Right lung (tissue), 5 donors: ENCODE measurements around the gene ATP8A1. TPM values are rescaled to one million over a fixed set of nuclear protein-coding genes. Genes with fewer than 3 reads are reported as not detected.
"Not testable (repeated sequence)": the region's sequence is repeated elsewhere in the genome, so short reads cannot be mapped to it uniquely, and the experiment has no call there.

Experiments
- DNase-seq, 2 donors: peaks; one replicate each; pipeline ENCODE4 v3.0.0-alpha.2; 2013
- polyA plus RNA-seq, 5 donors: library from polyadenylated mRNA; unstranded; fragments of 120-200 nt; gene quantifications; one replicate each; pipeline versions ENCODE4 v1.2.1 to v1.2.3, GENCODE V29; 2013; ENCODE audit warnings: inconsistent platforms in 1 of 5, low replicate concordance in 1 of 5; ENCODE audit not compliant: insufficient read length in 5 of 5, insufficient read depth in 1 of 5

ATP8A1 gene
- polyA plus RNA-seq, 5 donors = 19.1 to 42.7 (median 33.2) TPM

- DNase-seq = no peak
These were observed 240.9 kb downstream of the ATP8A1 start for GRCh38 chr4:42416017-42416416.

- DNase-seq = no peak
These were observed 241.6 kb downstream of the ATP8A1 start for GRCh38 chr4:42415281-42415680.

GRCh38 chr4:42412251-42412650, 244.7 kb downstream of the ATP8A1 start:
- no peak for DNase-seq

- no peak for DNase-seq
These were observed 245.1 kb downstream of the ATP8A1 start for GRCh38 chr4:42411803-42412202.

- no peak for DNase-seq
These were observed 246.5 kb downstream of the ATP8A1 start for GRCh38 chr4:42410446-42410845.

- DNase-seq = no peak
These were observed 252.9 kb downstream of the ATP8A1 start for GRCh38 chr4:42404001-42404400.

GRCh38 chr4:42401171-42401570, 255.7 kb downstream of the ATP8A1 start:
- DNase-seq = no peak

GRCh38 chr4:42399393-42399792, 257.5 kb downstream of the ATP8A1 start:
- no peak for DNase-seq

- DNase-seq = no peak
These were observed 258.0 kb downstream of the ATP8A1 start for GRCh38 chr4:42398871-42399331.

- peak in 1 of 2 donors; percentile 61 for DNase-seq
These were observed 258.6 kb downstream of the ATP8A1 start for GRCh38 chr4:42398171-42398870.

GRCh38 chr4:42397635-42398170, 259.2 kb downstream of the ATP8A1 start:
- no peak for DNase-seq

GRCh38 chr4:42396752-42397634, 259.9 kb downstream of the ATP8A1 start, which contains the start of gene SHISA3:
Gene SHISA3 (plus strand): TSS chr4:42397488. CDS start chr4:42398057, 569 bp downstream.
- peak; percentile 62 to 67 for DNase-seq

- no peak for DNase-seq
These were observed 260.5 kb downstream of the ATP8A1 start for GRCh38 chr4:42396361-42396751.

- no peak for DNase-seq
These were observed 261.3 kb downstream of the ATP8A1 start for GRCh38 chr4:42395595-42395994.

- no peak for DNase-seq
These were observed 264.5 kb downstream of the ATP8A1 start for GRCh38 chr4:42392436-42392835.

GRCh38 chr4:42391981-42392380, 264.9 kb downstream of the ATP8A1 start:
- no peak for DNase-seq

- DNase-seq = no peak
These were observed 265.6 kb downstream of the ATP8A1 start for GRCh38 chr4:42391355-42391664.

GRCh38 chr4:42390622-42391354, 266.1 kb downstream of the ATP8A1 start:
- DNase-seq = no peak

GRCh38 chr4:42385516-42385915, 271.4 kb downstream of the ATP8A1 start:
- DNase-seq = peak; percentile 90 to 91

GRCh38 chr4:42381666-42382065, 275.2 kb downstream of the ATP8A1 start:
- DNase-seq = no peak

- no peak for DNase-seq
These were observed 279.4 kb downstream of the ATP8A1 start for GRCh38 chr4:42377497-42377896.

- DNase-seq = not testable (repeated sequence)
These were observed 284.6 kb downstream of the ATP8A1 start for GRCh38 chr4:42372303-42372702.
